Measurements from ENCODE around the gene ATP1A1.

The ATP1A1 gene

DNA sequence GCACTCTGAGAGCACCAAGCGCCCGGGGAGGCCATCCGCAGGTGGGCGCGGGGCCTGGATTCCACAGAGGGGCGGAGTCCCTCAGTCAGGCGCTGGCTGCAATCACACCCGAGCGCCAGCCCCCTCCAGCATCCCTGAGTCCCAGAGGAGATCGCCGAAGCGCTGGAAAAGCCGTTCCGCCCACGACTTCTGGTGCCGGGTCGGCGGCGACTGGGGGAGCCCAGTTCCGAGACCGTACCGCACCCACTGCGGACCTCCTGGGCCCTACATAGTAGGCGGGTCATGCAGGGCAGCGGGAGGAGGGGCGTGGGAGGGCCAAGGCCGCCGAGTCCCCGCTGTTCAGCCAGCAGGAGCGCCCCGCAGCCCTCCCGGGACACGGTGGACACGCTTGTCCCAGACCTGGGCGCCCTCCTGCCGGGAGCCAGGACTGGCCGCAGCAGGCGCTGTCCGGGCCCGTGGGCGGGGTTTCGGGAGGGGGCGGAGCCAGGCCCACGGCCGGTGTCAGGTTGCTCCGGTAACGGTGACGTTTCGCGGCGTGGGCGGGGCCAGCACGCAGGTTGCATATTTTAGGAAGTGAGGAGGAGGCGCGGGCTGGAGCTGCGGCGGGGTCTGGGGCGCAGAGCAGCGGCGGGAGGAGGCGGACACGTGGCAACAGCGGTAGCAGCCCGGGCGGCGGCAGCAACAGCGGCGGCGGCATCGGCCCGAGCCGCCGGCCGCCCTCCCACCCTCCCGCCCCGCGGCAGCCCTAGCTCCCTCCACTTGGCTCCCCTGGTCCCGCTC, at the start of gene ATP1A1:
TSS of gene ATP1A1 (plus strand) at position 594 of the 780 bp plus-strand sequence. CDS start 268 bp downstream, outside the sequence.
- DNase-seq (ENCODE audit: low read depth in 2 of 3, low spot score in 2 of 3): peak; percentile 92 to 99 (median 99)

DNA sequence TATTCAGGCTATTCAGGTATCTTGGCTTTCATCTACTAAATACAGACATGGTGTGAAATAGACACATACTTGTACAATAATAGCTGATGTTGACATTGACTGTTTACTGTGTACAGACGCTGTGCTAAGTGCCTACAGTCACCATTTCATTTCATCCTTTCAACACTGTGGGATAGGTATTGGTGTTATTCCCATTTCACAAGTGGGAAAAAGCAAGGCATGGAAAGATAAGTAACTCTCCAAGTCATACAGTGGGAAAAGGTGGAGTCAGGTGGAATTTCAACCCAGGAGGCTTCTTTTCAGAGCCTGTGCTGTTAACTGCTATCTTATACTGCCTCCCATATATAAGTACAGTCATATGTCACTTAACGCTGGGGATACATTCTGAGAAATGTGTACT, 49.6 kb upstream of the ATP1A1 start:
- DNase-seq (ENCODE audit: low read depth in 2 of 3, low spot score in 2 of 3): no peak

DNA sequence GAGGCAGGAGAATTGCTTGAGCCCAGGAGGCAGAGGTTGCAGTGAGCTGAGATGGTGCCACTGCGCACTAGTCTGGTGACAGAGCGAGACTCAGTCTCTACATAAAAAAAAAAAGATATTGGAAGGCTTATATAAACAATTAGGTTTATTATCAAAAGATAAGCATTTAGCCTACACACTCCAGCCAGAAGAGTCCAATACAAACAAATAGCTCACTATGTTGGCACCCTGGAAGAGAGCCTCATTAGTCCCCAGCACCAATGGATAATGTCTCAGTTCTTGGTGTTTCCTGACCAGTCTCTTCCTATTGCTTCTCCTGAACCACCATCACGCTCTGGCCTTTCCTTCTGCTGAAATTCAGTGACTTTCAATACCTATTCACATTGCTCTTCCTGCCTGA, 48.6 kb upstream of the ATP1A1 start:
- DNase-seq (ENCODE audit: low read depth in 2 of 3, low spot score in 2 of 3): no peak

DNA sequence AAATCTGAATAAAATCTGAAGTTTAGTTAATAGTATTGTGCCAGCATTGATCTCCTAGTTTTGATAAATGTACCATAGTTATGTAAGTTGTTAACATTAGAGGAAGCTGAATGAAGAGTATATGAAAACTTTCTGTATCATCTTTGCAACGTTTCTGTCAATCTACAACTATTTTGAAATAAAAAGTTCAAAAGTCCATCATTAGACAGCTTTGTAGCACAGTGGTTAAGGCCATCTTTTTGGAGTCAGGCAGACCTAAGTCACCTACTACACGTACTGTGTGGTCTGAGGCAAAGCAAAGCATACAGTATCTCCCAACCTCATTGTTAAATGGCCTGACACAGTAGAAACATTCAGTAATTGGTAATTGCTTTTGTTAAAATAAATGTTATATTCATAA, 47.9 kb upstream of the ATP1A1 start:
- no peak for DNase-seq (ENCODE audit: low read depth in 2 of 3, low spot score in 2 of 3)

DNA sequence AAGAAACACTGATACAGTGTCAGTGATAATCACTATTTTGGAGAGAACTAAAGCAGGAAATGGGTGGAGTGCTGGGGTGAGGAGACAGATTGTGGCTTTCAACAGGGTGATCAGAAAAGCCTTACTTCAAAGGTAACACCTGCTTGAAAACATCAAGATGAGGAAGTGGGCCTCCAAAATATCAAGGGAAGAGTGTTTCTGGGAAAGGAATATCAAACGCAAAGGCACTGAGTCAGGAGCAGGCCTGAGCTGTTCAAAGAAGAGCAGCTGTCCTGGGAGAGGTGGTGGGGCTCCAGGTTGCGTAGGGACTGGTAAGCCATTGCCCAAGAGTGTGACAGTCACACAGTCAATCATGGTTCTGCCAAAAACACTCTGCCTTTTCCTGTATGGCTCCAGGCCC, 47.1 kb upstream of the ATP1A1 start:
- DNase-seq (ENCODE audit: low read depth in 2 of 3, low spot score in 2 of 3): no peak

DNA sequence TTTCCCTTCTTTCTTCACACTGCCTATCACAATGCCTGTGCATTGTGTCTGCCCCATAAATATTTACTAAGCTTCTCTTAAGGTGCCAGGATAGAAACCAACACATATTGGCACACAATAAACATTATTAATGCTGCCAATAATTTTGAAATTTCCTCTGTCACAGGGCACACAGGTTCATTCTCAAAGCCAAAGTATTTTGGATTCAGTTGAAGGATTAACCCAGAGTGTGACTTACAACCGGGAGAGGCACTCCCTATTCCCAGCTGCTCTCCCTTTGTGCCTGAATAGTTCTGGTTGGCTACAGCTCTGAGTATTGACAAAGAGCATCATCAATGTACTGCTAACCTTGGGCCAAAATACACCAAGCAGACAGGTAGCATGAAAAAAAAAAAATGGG, 46.6 kb upstream of the ATP1A1 start:
- no peak for DNase-seq (ENCODE audit: low read depth in 2 of 3, low spot score in 2 of 3)

DNA sequence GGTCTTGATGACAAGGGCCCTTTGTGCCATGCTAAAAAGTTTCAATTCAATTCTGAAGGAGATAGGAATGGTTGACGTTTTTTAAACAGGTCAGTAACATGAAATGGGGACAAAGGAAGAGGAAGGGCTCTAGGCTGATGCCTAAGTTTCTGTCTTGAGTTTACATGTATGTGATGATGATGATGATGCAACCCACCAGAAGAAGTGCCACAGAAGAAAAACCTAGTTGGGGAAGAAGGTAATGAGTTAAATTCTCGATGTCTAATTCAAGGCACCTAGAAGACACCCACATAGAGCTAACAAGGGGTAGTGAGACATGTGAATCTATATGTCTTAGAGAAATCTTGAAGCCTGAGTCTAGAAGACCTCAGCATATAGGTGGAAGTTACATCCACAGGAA, 44.4 kb upstream of the ATP1A1 start:
- DNase-seq (ENCODE audit: low read depth in 2 of 3, low spot score in 2 of 3): no peak

DNA sequence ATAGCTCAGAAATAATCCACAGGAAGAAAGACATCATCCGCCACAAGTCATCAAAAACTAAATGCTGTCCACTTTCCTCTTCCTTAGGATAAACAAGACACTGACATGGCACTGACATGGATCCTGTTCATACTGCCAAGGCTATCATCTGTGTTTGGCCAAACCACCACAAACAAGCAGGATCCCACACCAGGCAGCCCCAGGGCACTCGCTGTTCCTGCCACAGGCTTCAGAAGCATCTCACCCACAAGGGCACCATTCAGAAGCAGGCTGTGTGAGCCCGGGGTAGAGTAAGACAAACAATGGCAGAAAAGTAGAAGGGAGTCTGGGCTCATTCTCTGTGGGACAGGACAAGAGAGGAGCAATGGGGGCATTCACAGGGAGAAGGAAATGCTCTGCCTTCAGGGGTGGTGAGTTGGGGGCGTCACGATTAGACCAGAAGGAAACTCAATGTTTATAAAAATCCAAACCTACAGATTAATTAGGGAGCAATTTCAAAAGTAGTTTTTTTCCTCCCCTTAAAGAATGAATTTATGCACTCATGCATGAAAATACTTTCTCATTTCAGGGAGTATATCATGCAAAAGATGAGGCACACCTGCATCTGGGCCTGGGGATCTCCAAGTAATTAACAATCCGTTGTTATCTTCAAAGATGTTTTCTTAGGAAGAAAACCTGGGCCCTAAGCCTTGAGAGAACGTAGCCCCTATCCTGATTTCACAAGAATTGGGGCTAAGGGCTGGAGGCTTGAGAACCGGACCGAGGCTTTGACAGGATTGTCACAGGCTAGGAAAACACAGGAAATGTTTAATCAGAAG, 43.3 kb upstream of the ATP1A1 start:
- DNase-seq (ENCODE audit: low read depth in 2 of 3, low spot score in 2 of 3): no peak

DNA sequence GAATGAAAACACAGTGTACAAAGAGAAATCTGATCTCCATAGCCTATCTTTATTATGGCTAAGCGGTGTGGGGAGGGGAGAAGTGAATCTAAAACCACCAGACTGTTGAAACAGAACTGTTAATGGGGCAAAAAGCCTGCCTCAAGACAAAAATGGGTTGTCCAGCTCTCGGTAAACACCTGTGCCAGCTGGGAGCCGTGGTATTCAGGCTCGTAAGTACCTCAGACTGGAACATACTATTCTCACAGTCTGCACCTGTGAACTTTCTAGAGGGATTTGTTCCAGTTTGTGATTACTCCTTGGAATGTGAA, 42.7 kb upstream of the ATP1A1 start:
- DNase-seq (ENCODE audit: low read depth in 2 of 3, low spot score in 2 of 3): no peak

DNA sequence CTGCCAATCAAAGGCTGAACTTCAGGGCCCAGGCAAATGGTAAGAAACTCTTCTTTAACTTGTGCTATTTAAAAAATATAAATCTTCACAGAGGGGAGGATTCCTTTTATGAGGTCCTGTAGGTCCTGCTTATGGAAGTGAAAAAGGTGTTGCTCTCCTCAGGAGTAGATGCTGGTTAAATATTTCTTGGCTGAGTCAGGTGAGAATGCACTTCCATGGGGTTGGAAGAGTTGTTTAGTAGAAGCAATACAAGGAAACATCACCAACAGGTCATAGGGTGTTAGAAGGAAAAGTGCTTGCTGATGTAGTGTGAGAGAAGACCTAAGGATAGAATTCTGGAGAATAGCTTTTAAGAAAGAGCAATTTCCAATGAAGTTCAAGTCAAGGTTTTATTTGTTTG, 42.2 kb upstream of the ATP1A1 start:
- no peak for DNase-seq (ENCODE audit: low read depth in 2 of 3, low spot score in 2 of 3)

DNA sequence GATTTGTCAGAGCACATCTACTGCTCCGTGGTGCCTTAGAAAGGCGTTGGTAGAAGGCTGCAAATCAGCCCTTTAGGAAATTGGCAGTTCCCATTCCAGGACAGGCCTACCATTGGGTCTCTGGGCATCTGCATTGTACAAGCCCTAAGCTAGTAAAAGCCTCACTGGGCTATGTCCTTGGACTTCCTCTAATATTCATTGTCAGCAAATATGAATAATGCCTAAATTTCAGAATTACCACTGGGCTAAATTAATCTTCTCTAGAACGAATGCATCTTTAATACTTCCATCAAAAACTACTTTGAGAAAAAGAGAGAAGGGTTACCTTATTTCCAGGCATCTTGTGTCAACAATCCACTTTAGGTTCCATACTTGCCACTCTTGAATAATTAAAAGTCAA, 41.5 kb upstream of the ATP1A1 start:
- no peak for DNase-seq (ENCODE audit: low read depth in 2 of 3, low spot score in 2 of 3)

DNA sequence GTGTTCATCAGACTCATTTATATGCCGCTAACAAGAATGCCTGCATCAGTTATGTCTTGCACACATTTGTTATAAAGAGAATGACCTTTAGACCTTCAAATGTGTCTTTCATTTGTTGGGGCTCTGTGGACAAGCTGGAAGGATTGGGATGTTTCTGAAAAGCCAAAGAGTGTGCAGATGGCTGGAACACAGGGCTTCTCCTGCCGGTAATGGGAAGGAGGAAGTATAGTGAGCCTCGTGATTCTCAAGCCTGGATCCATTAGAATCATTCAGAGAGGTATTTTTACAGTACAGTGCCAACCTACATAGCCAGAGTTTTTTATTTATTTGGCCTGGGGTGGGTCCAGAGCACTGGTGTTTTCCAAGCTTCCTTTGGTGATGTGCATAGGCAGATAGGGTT, 40.6 kb upstream of the ATP1A1 start:
- no peak for DNase-seq (ENCODE audit: low read depth in 2 of 3, low spot score in 2 of 3)

DNA sequence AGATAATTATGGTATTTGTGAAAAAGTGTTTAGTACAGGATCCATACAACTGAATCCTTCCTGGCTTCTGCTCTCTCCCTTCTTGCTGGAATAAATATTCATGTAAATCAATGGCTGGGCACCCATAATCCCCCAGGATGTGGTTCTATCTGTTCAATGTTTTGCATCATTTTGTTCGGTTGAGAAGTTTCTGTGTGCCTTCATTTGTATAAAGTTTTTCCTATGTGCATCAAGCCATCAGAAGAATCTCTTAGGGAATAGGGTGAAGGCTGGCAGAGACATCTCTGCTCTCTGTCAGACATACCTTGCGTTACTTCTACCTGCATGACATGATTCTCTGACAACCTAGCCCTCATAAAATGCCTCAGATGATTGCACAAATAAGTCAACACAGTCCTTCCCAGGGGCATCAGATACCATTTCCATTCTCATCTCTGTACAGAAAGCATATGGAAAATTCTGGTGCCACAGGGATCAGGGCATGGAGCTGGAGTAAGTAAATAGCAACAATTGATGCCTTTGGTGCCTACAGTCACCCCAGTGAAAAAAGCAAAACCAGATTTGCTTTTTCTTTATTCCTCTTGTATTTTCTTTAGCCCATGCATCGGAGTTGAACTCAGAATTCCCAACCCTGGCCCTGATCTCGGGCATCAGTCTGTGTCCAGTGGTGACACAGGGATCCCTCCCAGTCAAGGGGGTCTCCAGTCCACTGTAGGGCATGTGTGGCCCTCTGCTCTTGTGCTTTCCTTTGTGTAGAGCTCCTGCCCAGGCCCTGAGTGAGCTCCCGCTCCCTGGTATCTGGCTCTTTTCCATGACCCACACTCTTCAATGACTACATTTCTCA, 39.7 kb upstream of the ATP1A1 start:
- no peak for DNase-seq (ENCODE audit: low read depth in 2 of 3, low spot score in 2 of 3)

DNA sequence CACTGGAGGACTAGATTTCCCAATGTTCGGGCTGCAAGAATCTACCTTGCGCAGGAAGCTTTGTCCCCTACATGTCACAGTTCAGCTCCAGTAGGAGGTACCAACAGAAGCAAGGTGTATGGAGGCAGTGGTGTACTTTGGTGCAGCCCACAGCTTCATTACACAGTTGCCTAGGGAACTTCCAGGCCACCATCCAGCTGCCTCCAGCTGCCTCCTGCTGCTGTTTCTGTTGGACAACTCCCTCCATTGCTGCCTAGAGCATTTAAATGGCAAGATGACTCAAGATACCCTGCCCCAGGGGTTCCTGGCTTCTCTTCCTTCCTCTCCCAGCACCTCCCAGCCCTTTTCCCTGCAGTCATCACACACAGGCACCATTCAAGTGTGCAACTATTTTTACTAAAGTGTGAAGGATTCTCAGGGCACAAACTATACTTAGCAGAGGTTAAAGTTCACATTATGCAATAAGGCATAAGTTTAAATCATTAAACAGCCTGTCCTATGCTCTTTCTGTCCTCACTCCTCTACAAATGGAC, 39.0 kb upstream of the ATP1A1 start:
- DNase-seq (ENCODE audit: low read depth in 2 of 3, low spot score in 2 of 3): no peak

DNA sequence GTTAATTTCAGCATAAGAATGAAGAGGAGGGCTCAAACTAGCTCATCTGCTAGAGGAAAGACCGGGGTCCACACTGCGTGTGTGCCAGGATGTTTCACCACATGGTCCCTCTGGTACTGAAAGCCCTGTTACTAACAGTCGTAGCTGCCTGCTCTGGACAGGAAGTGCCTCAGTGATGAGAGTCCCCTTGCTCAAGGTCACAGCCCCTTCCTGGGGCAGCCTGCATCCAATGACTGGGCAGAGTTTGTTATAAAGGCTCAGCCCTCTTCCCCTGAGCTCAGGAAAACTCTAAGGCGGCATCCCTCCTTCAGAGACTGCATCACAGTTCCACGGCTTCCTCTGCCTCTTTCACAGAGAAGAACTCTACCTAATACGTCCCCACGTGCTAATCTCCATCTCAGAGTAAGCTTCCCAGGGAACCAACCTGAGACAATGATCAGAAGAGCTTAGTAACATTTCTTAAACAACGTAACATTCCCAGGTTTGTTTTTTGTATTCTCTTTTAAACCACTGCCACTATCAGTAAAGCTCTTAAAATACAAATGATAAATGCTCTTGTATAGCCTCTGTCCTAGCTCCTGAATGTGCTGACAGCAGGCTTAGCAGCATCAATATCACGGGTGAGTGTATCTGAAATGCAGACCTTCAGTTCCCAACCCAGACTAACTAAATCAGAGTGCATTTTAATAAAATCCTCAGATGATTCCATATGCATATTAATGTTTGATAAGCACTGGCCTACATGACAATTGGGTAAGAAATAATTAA, 38.0 kb upstream of the ATP1A1 start:
- DNase-seq (ENCODE audit: low read depth in 2 of 3, low spot score in 2 of 3): no peak

DNA sequence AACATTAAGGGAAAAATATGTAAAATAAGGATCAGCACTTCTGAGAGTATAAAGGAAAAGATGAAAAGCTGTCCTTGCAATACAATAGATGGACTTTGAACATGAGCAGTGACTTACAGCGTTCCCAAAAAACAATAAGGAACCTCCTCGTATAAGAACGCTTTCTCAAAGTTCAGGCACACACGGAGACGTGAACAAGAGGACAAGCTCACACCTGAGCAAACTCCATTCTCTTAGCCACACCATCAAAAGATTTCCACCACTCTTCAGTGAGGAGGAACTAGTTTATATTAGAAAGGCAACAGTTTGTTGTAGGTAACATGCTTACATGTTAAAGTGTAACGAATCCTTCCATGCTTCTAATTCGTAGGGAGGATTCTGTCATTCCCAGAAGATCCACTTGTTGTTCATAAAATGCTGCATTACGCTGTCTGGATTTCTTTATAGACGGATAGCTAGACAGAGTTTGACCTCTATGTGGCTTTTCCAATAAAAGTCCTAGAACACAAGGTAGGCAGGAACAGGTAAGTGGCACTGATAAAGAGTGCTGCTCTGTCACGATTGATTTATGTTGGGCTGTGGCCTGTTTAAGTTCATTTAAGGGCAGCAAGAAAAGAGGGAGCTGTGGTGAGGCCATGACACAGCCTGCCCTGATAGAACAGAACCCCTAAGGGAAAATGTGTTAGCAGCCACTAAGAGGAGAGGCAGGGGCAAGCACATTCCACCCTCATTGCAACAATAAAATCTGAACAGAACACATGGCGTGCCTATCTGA, 37.0 kb upstream of the ATP1A1 start:
- DNase-seq (ENCODE audit: low read depth in 2 of 3, low spot score in 2 of 3): no peak

DNA sequence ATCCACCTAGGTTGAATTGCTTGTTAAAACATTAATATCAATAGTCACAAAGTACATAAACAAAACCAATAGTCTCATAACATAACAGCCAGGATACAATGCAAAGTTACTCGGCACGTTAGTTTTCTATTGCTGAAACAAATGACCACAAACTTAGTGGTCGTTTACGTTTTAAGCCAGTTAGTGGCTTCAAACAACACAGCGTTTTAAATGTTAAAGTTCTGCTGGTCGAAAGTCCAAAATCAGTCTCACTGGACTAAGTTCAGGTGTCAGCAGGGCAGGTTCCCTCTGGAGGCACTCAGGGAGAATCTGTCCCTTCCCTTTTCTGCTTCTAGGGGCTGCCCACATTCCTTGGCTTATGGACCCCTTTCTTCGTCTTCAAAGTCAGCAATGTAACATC, 35.6 kb upstream of the ATP1A1 start:
- no peak for DNase-seq (ENCODE audit: low read depth in 2 of 3, low spot score in 2 of 3)

DNA sequence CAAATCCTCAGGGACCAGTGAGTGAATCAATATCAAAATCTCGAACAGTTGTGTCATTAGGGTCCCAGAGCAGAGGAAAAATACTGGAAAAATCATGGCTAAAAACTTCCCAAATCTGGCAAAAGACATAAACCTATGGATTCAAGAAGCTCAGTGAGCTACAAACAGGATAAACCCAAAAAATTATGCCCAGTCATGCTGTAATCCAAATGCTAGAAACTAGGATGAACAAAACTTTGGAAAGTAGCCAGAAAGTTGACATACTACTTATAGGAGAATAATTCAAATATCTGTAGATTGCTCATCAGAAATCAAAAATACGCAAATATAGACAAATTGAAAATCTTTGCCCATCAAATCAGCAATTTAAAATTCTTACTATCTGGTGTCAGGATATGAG, 34.6 kb upstream of the ATP1A1 start:
- no peak for DNase-seq (ENCODE audit: low read depth in 2 of 3, low spot score in 2 of 3)

DNA sequence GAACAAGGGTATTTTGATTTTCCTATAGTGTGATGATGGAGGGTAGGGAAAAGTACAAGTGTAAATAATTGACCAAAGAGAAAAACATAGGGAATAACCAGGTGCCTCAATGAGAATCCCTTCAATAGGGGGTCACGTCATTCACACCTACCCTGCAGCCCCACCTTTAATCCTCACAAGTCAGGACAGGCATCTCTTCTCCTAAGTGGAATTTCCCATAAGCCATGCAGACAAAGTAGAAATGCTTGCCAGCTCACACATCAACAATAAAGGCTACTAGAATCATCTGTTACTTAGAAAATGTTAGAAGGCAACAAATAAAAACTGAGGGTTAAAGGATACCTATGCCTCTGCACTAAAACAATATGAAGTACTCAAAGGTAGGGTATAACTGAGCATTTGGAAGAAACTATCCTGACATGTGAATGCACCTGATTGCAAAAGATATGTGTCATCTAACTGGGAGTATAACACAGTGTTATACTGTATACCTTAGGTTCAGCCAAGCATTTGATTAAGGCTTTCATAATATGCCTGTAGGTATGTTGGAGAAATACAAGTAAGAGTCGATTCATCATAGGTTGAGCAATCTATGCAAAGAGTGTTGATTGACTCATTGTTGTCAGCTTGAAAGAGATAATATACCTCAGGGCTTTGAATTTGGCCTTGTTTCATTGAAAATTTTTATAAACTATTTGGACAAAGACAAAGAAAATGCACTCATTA, 32.4 kb upstream of the ATP1A1 start:
- DNase-seq (ENCODE audit: low read depth in 2 of 3, low spot score in 2 of 3): no peak

Measured in activated CD8-positive, alpha-beta memory T cell treated with anti-CD3 and anti-CD28 coated beads for 48 hours (primary cell).